PC-3 (cell line): ENCODE measurements around the gene XPNPEP1. TPM values are rescaled to one million over a fixed set of nuclear protein-coding genes. Genes with fewer than 3 reads are reported as not detected.
A peak's percentile ranks its signal among the peaks of the same experiment; 100 is the strongest.

Source experiments
- ATAC-seq: fragments of 200-7000 bp; cut with Tn5 transposase; 2 replicates; pipeline ENCODE4 v1.9.1; 2020; ENCODE audit warnings: mild to moderate bottlenecking, moderate library complexity
- BruUV-seq: library from RNA; stranded (reverse); fragments of 400-500 nt; replicated peaks from 2 replicates; lab custom pipeline; 2021; lab: Mats Ljungman, UMichigan
- CTCF ChIA-PET: fragments of 300-600 bp; sonication (Branson Sonifier 250); formaldehyde crosslinking; loops from one replicate; lab custom pipeline; 2022; ENCODE audit warnings: antibody characterized with exemption; lab: Charles Lee
- POLR2A ChIA-PET: fragments of 300-600 bp; sonication (Branson Sonifier 250); formaldehyde crosslinking; loops from one replicate; lab custom pipeline; 2022; ENCODE audit warnings: antibody characterized with exemption; ENCODE audit not compliant: unreplicated experiment; lab: Charles Lee
- DNase-seq: peaks from one replicate; pipeline ENCODE4 v3.0.0-alpha.2; 2015
- H2AFZ ChIP-seq: fragments of 300-600 bp; sonication (generic); 2 replicates; pipeline ENCODE4 v1.6.0; 2016; ENCODE audit warnings: antibody characterized with exemption, low read length
- H3F3A ChIP-seq: fragments of 300-600 bp; sonication (generic); one replicate; pipeline ENCODE4 v1.6.0; 2017; ENCODE audit warnings: antibody characterized with exemption, low read length, control low read depth, mild to moderate bottlenecking; ENCODE audit not compliant: unreplicated experiment
- H3K27ac ChIP-seq: fragments of 300-600 bp; sonication (generic); 2 replicates; pipeline ENCODE4 v1.5.1; 2016; ENCODE audit warnings: mild to moderate bottlenecking, low read length
- H3K27me3 ChIP-seq: fragments of 300-600 bp; sonication (generic); 2 replicates; pipeline ENCODE4 v1.6.1; 2016; ENCODE audit warnings: low read length, mixed read lengths
- H3K36me3 ChIP-seq: fragments of 300-600 bp; sonication (generic); 2 replicates; pipeline ENCODE4 v1.6.1; 2016; ENCODE audit warnings: low read depth, mixed run types, low read length, mixed read lengths
- H3K4me1 ChIP-seq: fragments of 300-600 bp; sonication (generic); 2 replicates; pipeline ENCODE4 v1.5.1; 2016; ENCODE audit warnings: low read length; ENCODE audit not compliant: insufficient read depth
- H3K4me2 ChIP-seq: fragments of 300-600 bp; sonication (generic); 2 replicates; pipeline ENCODE4 v1.6.0; 2016; ENCODE audit warnings: low read length
- H3K4me3 ChIP-seq: fragments of 300-600 bp; sonication (generic); 2 replicates; pipeline ENCODE4 v1.5.1; 2016; ENCODE audit warnings: mild to moderate bottlenecking, low read length, mixed read lengths
- H3K79me2 ChIP-seq: fragments of 300-600 bp; sonication (generic); 2 replicates; pipeline ENCODE4 v1.6.1; 2017; ENCODE audit warnings: low read length, mixed read lengths
- H3K9ac ChIP-seq: fragments of 300-600 bp; sonication (generic); 2 replicates; pipeline ENCODE4 v1.6.0; 2016; ENCODE audit warnings: mild to moderate bottlenecking, low read length
- H3K9me2 ChIP-seq: fragments of 300-600 bp; sonication (generic); replicated peaks from 2 replicates; pipeline ENCODE4 v1.6.1; 2016; ENCODE audit warnings: mixed run types, low read length, mixed read lengths
- H3K9me3 ChIP-seq: fragments of 300-600 bp; sonication (generic); 2 replicates; pipeline ENCODE4 v1.6.1; 2016; ENCODE audit warnings: low read length, mixed read lengths
- H4K20me1 ChIP-seq: fragments of 300-600 bp; sonication (generic); 2 replicates; pipeline ENCODE4 v1.6.1; 2016; ENCODE audit warnings: low read length, mixed read lengths
- EZH2 ChIP-seq: fragments of 300-600 bp; sonication (generic); IDR thresholded peaks from one replicate; pipeline ENCODE4 v1.6.1; 2017; ENCODE audit warnings: antibody characterized with exemption, mild to moderate bottlenecking, low read length; ENCODE audit not compliant: unreplicated experiment
- EZH2phosphoT487 ChIP-seq: fragments of 300-600 bp; sonication (generic); IDR thresholded peaks from 2 replicates; pipeline ENCODE4 v1.6.1; 2018; ENCODE audit warnings: mild to moderate bottlenecking, antibody characterized with exemption, low read length, borderline replicate concordance
- intact Hi-C: fragments of 100-400 bp; cut with micrococcal nuclease; formaldehyde crosslinking; loops from 2 replicates; pipeline ENCODE4 v1.9.0; 2023
- total RNA-seq: library from RNA; depleted of rRNA; stranded (reverse); fragments of >200 nt; gene quantifications from 2 replicates; pipeline ENCODE4 v1.2.3, GENCODE V29; 2014
- TF ChIP-seq, protein P1 (sequence below): fragments of 300-600 bp; sonication (generic); conservative IDR thresholded peaks from 2 replicates; pipeline ENCODE4 v1.5.1; 2017; ENCODE audit warnings: antibody characterized with exemption, low read depth, mild to moderate bottlenecking, low read length

XPNPEP1 gene
- total RNA-seq, 1 experiment from 2014 or later: 77.3 TPM

DNA sequence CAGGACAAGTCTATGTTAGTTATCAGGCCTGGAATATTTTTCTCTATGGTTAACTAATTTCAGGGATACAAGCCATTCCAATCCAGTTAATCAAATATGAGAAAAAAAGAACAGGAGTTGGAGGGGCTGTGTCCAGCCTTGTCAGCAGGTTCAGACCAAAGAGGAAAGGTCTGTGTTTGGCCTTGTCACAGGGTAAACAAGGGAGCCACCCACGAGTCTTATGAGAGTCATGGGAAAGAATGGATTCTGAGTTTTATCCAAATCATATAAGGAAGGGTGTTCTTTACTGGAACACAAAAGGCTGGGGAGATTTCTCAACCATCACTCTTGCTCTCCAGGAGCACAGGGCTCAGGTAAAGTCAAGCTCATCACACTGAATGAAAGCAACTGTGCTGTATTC lies 99.1 kb downstream of the XPNPEP1 start:
- Histone ChIP-seq H3K4me3 (no peak overlapping the region), H3F3A (no peaks in the 10 kb centered on the region), H3K9me3 (no peaks in the 10 kb centered on the region), H3K79me2 (no peaks in the 10 kb centered on the region), H3K4me2 (no peak overlapping the region), H4K20me1 (no peaks in the 10 kb centered on the region), H3K9me2 (no peaks in the 10 kb centered on the region), H3K36me3 (no peaks in the 10 kb centered on the region), H2AFZ (no peak overlapping the region), H3K4me1 (no peaks in the 10 kb centered on the region), H3K27me3 (no peaks in the 10 kb centered on the region), H3K27ac (no peak overlapping the region), H3K9ac (no peak overlapping the region)
- DNase-seq (no peak), ATAC-seq (no peak)
- no TSS peak for BruUV-seq
- ChIA-PET POLR2A (no interaction called here), CTCF (no interaction called here)
- TF ChIP-seq EZH2phosphoT487 (no peak), EZH2 (no peak)
- TF ChIP-seq, protein P1, sequence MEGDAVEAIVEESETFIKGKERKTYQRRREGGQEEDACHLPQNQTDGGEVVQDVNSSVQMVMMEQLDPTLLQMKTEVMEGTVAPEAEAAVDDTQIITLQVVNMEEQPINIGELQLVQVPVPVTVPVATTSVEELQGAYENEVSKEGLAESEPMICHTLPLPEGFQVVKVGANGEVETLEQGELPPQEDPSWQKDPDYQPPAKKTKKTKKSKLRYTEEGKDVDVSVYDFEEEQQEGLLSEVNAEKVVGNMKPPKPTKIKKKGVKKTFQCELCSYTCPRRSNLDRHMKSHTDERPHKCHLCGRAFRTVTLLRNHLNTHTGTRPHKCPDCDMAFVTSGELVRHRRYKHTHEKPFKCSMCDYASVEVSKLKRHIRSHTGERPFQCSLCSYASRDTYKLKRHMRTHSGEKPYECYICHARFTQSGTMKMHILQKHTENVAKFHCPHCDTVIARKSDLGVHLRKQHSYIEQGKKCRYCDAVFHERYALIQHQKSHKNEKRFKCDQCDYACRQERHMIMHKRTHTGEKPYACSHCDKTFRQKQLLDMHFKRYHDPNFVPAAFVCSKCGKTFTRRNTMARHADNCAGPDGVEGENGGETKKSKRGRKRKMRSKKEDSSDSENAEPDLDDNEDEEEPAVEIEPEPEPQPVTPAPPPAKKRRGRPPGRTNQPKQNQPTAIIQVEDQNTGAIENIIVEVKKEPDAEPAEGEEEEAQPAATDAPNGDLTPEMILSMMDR: no peak
- intact Hi-C loops: no loop called here

- H3F3A ChIP-seq: no peaks in the 10 kb centered on the region
- no peak overlapping the region for H3K4me3 ChIP-seq
- H3K4me1 ChIP-seq: no peaks in the 10 kb centered on the region
- no peaks in the 10 kb centered on the region for H3K27me3 ChIP-seq
- no peaks in the 10 kb centered on the region for H3K36me3 ChIP-seq
- H3K9ac ChIP-seq: no peak overlapping the region
- no peaks in the 10 kb centered on the region for H3K9me3 ChIP-seq
- CTCF ChIA-PET: no interaction called here
- intact Hi-C loops: no loop called here
- peak; percentile 43 for DNase-seq
- H4K20me1 ChIP-seq: no peaks in the 10 kb centered on the region
- BruUV-seq: no TSS peak
- H3K4me2 ChIP-seq: no peak overlapping the region
- TF ChIP-seq EZH2 (no peak), EZH2phosphoT487 (no peak)
- no peak overlapping the region for H3K27ac ChIP-seq
- ATAC-seq: no peak; the same call in 1 of the 2 replicates
- POLR2A ChIA-PET: no interaction called here
- no peaks in the 10 kb centered on the region for H3K9me2 ChIP-seq
- H2AFZ ChIP-seq: no peak overlapping the region
- H3K79me2 ChIP-seq: no peaks in the 10 kb centered on the region
These were observed 100.1 kb downstream of the XPNPEP1 start for GRCh38 chr10:109823196-109823595.

GRCh38 chr10:109821672-109822071 lies 101.6 kb downstream of the XPNPEP1 start:
- ChIA-PET CTCF (no interaction called here), POLR2A (no interaction called here)
- H3K4me3 ChIP-seq: no peak overlapping the region
- H3K4me1 ChIP-seq: no peaks in the 10 kb centered on the region
- no peaks in the 10 kb centered on the region for H3K36me3 ChIP-seq
- no peaks in the 10 kb centered on the region for H3K9me3 ChIP-seq
- no peaks in the 10 kb centered on the region for H4K20me1 ChIP-seq
- H2AFZ ChIP-seq: no peak overlapping the region
- H3K27me3 ChIP-seq: no peaks in the 10 kb centered on the region
- H3K79me2 ChIP-seq: no peaks in the 10 kb centered on the region
- no peaks in the 10 kb centered on the region for H3K9me2 ChIP-seq
- ATAC-seq (no peak), DNase-seq (no peak)
- H3F3A ChIP-seq: no peaks in the 10 kb centered on the region
- TF ChIP-seq, protein P1: no peak
- TF ChIP-seq EZH2phosphoT487 (no peak), EZH2 (no peak)
- H3K27ac ChIP-seq: no peak overlapping the region
- H3K9ac ChIP-seq: no peak overlapping the region
- intact Hi-C loops: no loop called here
- no peak overlapping the region for H3K4me2 ChIP-seq
- BruUV-seq: no TSS peak
